ENCODE results near the gene FARP2. TPM values are rescaled to one million over a fixed set of nuclear protein-coding genes. Genes with fewer than 3 reads are reported as not detected.
A peak's percentile ranks its signal among the peaks of the same experiment; 100 is the strongest.

Gene FARP2
- total and polyA plus RNA-seq, 2 of the 13 experiments (the other 11 are each of a cell fraction or from before 2014, with no cell fraction given): 28.0 to 45.4 TPM

DNA sequence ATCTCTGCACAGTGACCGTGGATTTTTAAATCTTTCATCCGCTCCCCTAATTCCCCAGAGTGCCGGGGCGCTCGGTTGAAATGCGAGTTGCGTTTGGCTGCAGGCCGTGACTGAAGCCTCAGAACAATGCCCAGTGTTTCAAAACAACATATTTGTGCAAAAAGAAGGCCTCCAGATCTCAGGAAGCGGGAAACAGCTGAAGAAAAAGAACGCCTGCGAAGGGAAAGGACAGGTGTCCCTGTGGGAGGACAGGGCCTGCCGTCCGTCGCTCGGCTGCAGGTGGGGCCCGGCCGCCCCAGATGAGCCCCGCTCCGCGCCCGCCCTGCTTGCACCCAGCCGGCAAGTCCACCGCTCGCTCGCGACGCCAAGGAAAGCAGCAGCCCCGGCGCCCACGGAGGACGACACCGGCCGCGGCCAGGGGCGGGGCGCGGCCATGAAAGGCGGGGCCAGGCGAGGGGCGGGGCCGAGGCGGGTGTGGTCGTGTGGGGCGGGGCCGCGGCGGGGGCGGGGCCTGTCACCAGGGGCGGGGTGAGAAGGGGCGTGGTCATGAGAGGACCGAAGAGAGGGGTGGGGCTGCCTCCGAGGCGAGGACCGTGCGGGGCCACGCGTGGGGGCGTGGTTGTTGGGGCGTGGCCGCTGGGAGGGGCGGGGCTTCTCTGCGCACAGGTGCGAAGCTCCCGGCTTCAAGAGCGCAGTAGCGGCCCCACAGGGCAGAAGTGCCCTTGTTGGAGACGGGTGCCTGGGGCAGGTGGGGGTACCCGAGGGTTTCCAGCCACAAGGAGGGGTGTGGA lies 184.9 kb downstream of the FARP2 start (continued):
- no peak for TF ChIP-seq PHF21A (CRISPR knock-in tag; IDR thresholded peaks at IDR 0.05)
- TF ChIP-seq STAT5B (CRISPR knock-in tag; IDR thresholded peaks at IDR 0.05): no peak
- TF ChIP-seq PCBP2 (optimal IDR thresholded peaks at IDR 0.05; ENCODE audit: low read depth, low read length, poor library complexity, severe bottlenecking): no peak
- TF ChIP-seq YY1 (IDR thresholded peaks at IDR 0.05; ENCODE audit: insufficient read depth, insufficient replicate concordance, low read depth, low read length): peak; percentile 60
- TF ChIP-seq, protein P1, sequence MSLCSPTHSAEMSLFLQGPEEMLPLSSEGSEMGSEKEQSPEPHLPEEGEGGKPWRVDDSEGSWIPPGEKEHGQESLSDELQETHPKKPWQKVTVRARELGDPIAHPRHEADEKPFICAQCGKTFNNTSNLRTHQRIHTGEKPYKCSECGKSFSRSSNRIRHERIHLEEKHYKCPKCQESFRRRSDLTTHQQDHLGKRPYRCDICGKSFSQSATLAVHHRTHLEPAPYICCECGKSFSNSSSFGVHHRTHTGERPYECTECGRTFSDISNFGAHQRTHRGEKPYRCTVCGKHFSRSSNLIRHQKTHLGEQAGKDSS (CRISPR knock-in tag; IDR thresholded peaks at IDR 0.05; ENCODE audit: borderline replicate concordance, low read depth): no peak
- TF ChIP-seq LCORL (IDR thresholded peaks at IDR 0.05): no peak
- TF ChIP-seq LCORL (CRISPR knock-in tag; IDR thresholded peaks at IDR 0.05): 0 out of 2 replicates have a peak, but pooled peaks have one; percentile 41
- TF ChIP-seq RBM39 (IDR thresholded peaks at IDR 0.05; ENCODE audit: low read depth, low read length, poor library complexity, severe bottlenecking): peak; percentile 48
- TF ChIP-seq ZMYM4 (CRISPR knock-in tag; IDR thresholded peaks at IDR 0.05): no peak
- TF ChIP-seq, protein P2, sequence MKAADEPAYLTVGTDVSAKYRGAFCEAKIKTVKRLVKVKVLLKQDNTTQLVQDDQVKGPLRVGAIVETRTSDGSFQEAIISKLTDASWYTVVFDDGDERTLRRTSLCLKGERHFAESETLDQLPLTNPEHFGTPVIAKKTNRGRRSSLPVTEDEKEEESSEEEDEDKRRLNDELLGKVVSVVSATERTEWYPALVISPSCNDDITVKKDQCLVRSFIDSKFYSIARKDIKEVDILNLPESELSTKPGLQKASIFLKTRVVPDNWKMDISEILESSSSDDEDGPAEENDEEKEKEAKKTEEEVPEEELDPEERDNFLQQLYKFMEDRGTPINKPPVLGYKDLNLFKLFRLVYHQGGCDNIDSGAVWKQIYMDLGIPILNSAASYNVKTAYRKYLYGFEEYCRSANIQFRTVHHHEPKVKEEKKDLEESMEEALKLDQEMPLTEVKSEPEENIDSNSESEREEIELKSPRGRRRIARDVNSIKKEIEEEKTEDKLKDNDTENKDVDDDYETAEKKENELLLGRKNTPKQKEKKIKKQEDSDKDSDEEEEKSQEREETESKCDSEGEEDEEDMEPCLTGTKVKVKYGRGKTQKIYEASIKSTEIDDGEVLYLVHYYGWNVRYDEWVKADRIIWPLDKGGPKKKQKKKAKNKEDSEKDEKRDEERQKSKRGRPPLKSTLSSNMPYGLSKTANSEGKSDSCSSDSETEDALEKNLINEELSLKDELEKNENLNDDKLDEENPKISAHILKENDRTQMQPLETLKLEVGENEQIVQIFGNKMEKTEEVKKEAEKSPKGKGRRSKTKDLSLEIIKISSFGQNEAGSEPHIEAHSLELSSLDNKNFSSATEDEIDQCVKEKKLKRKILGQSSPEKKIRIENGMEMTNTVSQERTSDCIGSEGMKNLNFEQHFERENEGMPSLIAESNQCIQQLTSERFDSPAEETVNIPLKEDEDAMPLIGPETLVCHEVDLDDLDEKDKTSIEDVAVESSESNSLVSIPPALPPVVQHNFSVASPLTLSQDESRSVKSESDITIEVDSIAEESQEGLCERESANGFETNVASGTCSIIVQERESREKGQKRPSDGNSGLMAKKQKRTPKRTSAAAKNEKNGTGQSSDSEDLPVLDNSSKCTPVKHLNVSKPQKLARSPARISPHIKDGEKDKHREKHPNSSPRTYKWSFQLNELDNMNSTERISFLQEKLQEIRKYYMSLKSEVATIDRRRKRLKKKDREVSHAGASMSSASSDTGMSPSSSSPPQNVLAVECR (CRISPR knock-in tag; IDR thresholded peaks at IDR 0.05; ENCODE audit: borderline replicate concordance): peak; percentile 46; the same call in 1 of the 2 replicates
- no peak for TF ChIP-seq ARNT (IDR thresholded peaks at IDR 0.05)
- TF ChIP-seq SYNCRIP (IDR thresholded peaks at IDR 0.05; ENCODE audit: insufficient read depth, low read depth, low read length): no peak
- TF ChIP-seq HDAC1 (CRISPR knock-in tag; IDR thresholded peaks at IDR 0.05): peak; percentile 30
- no peak for TF ChIP-seq ETV6 (CRISPR knock-in tag; conservative IDR thresholded peaks at IDR 0.05)
- no peak for TF ChIP-seq ZFP36 (IDR thresholded peaks at IDR 0.05; ENCODE audit: borderline replicate concordance, low read depth, low read length, partially characterized antibody)
- no peak for TF ChIP-seq MTF1 (CRISPR knock-in tag; IDR thresholded peaks at IDR 0.05)
- peak; percentile 25; the same call in 1 of the 2 replicates for TF ChIP-seq SALL1 (CRISPR knock-in tag; IDR thresholded peaks at IDR 0.05)
- TF ChIP-seq SIX4 (CRISPR knock-in tag; IDR thresholded peaks at IDR 0.05): no peak
- 0 out of 2 replicates have a peak, but pooled peaks have one; percentile 63 for TF ChIP-seq ZNF232 (CRISPR knock-in tag; IDR thresholded peaks at IDR 0.05; ENCODE audit: borderline replicate concordance)
- TF ChIP-seq ZNF782 (CRISPR knock-in tag; IDR thresholded peaks at IDR 0.05; ENCODE audit: borderline replicate concordance): no peak
- TF ChIP-seq, protein P3, sequence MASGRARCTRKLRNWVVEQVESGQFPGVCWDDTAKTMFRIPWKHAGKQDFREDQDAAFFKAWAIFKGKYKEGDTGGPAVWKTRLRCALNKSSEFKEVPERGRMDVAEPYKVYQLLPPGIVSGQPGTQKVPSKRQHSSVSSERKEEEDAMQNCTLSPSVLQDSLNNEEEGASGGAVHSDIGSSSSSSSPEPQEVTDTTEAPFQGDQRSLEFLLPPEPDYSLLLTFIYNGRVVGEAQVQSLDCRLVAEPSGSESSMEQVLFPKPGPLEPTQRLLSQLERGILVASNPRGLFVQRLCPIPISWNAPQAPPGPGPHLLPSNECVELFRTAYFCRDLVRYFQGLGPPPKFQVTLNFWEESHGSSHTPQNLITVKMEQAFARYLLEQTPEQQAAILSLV (CRISPR knock-in tag; IDR thresholded peaks at IDR 0.05; ENCODE audit: borderline replicate concordance): no peak
- TF ChIP-seq TBX3 (IDR thresholded peaks at IDR 0.05; ENCODE audit: borderline replicate concordance): no peak
- TF ChIP-seq ZNF10 (CRISPR knock-in tag; IDR thresholded peaks at IDR 0.05; ENCODE audit: borderline replicate concordance, low read depth): no peak
- TF ChIP-seq ZNF251 (CRISPR knock-in tag; IDR thresholded peaks at IDR 0.05): no peak

Data from HepG2 (cell line).